GM20000 (cell line): ENCODE measurements around the gene ARSA.

Experiments used
- DNase-seq: peaks from one replicate; pipeline ENCODE4 v3.0.0; 2012; ENCODE audit warnings: low spot score
- TF ChIP-seq, protein P1 (sequence below): IDR thresholded peaks from 2 replicates; pipeline ENCODE4 v1.5.1; 2012; ENCODE audit warnings: mild to moderate bottlenecking, control low read depth; ENCODE audit errors: extremely low read depth, missing control alignments

Gene ARSA

GRCh38 chr22:50627642-50628542 lies at the start of gene ARSA:
Gene ARSA, minus strand, starts transcription at chr22:50628152. Its CDS starts 373 bp downstream, at chr22:50627779.
- DNase-seq: peak; percentile 94

GRCh38 chr22:50676661-50677492 lies 48.9 kb upstream of the ARSA start:
- DNase-seq: no peak
- TF ChIP-seq, protein P1, sequence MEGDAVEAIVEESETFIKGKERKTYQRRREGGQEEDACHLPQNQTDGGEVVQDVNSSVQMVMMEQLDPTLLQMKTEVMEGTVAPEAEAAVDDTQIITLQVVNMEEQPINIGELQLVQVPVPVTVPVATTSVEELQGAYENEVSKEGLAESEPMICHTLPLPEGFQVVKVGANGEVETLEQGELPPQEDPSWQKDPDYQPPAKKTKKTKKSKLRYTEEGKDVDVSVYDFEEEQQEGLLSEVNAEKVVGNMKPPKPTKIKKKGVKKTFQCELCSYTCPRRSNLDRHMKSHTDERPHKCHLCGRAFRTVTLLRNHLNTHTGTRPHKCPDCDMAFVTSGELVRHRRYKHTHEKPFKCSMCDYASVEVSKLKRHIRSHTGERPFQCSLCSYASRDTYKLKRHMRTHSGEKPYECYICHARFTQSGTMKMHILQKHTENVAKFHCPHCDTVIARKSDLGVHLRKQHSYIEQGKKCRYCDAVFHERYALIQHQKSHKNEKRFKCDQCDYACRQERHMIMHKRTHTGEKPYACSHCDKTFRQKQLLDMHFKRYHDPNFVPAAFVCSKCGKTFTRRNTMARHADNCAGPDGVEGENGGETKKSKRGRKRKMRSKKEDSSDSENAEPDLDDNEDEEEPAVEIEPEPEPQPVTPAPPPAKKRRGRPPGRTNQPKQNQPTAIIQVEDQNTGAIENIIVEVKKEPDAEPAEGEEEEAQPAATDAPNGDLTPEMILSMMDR: no peak

More at GRCh38 chr22:50627642-50628542, at the start of gene ARSA:
- TF ChIP-seq, protein P1: peak; percentile 15

DNA sequence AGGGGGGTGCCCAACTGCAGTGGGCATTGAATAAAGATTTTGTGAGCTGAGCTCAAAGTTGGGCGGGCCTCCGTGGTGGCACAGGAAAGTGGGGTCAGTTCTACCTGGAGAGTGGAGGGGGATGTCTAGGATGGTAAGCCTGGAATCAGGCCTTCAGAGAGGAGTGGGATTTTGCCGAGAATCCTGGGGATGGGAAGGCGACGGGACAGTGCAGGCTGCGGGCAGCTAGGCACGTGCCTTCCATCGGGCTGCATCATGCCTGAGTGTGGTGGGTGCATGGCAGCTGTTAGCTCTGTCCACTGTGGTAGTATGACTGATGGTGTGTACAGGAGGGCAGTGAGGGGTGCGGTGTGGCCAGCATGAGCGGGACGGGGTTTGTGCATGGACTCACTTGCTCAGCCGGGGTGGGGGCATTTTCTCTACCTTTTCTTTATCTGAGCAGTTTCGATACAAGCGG lies 48.3 kb upstream of the ARSA start:
- no peak for DNase-seq
- TF ChIP-seq, protein P1: no peak

GRCh38 chr22:50675553-50676179 lies 47.7 kb upstream of the ARSA start:
- TF ChIP-seq, protein P1: no peak
- no peak for DNase-seq

- peak; percentile 61 for DNase-seq
- TF ChIP-seq, protein P1: no peak
These were observed 46.9 kb upstream of the ARSA start for GRCh38 chr22:50674606-50675552.

- TF ChIP-seq, protein P1: no peak
- peak; percentile 47 for DNase-seq
These were observed 46.2 kb upstream of the ARSA start for GRCh38 chr22:50674130-50674500.
